ENCODE results near the gene MAMLD1. TPM values are rescaled to one million over a fixed set of nuclear protein-coding genes. Genes with fewer than 3 reads are reported as not detected.

The MAMLD1 gene
- total and polyA plus RNA-seq, 5 experiments from 2014 or later = 0.30 to 0.46 (median 0.36) TPM; not detected in 1

GRCh38 chrX:150476164-150476699 lies 113.1 kb downstream of the MAMLD1 start:
- POLR2A ChIA-PET = no interaction called here
- no peaks in the 10 kb centered on the region for H3K27me3 Mint-ChIP-seq
- H3K4me1 Mint-ChIP-seq = peaks cover 3 to 27% (median 26%) of the 10 kb centered on the region in 4 donors
- no peaks in the 10 kb centered on the region for H3K36me3 Mint-ChIP-seq
- ATAC-seq (no peak), DNase-seq (no peak)
- H3K9me3 Mint-ChIP-seq = no peaks in the 10 kb centered on the region
- H3K4me3 Mint-ChIP-seq = no peak overlapping the region
- peak overlapping the region in 2 of 10 donors; percentile 25 to 61 for H3K27ac Mint-ChIP-seq

GRCh38 chrX:150477371-150477770 lies 114.3 kb downstream of the MAMLD1 start:
- ATAC-seq (no peak), DNase-seq (no peak)
- Mint-ChIP-seq H3K4me1 (peaks cover 3 to 27% (median 26%) of the 10 kb centered on the region in 4 donors), H3K4me3 (peak overlapping the region in 2 of 10 donors; percentile 24 to 30), H3K27me3 (no peaks in the 10 kb centered on the region), H3K9me3 (no peaks in the 10 kb centered on the region), H3K27ac (peak overlapping the region in 3 of 10 donors; percentile 11 to 84 (median 24)), H3K36me3 (no peaks in the 10 kb centered on the region)
- POLR2A ChIA-PET = no interaction called here

- peaks cover 3 to 28% (median 26%) of the 10 kb centered on the region in 4 donors for H3K4me1 Mint-ChIP-seq
Measured at GRCh38 chrX:150478496-150479492, 115.7 kb downstream of the MAMLD1 start.

GRCh38 chrX:150482537-150483206 lies 119.6 kb downstream of the MAMLD1 start:
- Mint-ChIP-seq H3K4me3 (no peak overlapping the region), H3K4me1 (peaks cover under 1 to 22% (median 21%) of the 10 kb centered on the region in 4 donors), H3K36me3 (no peaks in the 10 kb centered on the region), H3K9me3 (no peaks in the 10 kb centered on the region), H3K27me3 (peaks cover 0 to 2% (median 0%) of the 10 kb centered on the region in 5 donors), H3K27ac (peak overlapping the region in 1 of 10 donors; percentile 19)
- POLR2A ChIA-PET = no interaction called here
- DNase-seq (no peak), ATAC-seq (no peak)

More at GRCh38 chrX:150478496-150479492, 115.7 kb downstream of the MAMLD1 start:
- POLR2A ChIA-PET = no interaction called here
- Mint-ChIP-seq H3K4me3 (peak overlapping the region; percentile 44 to 82 (median 74)), H3K36me3 (no peaks in the 10 kb centered on the region), H3K27ac (peak overlapping the region in 9 of 10 donors; percentile 14 to 89 (median 79)), H3K27me3 (no peaks in the 10 kb centered on the region), H3K9me3 (no peaks in the 10 kb centered on the region)
- peak in 2 of 10 donors; percentile 7 for DNase-seq
- ATAC-seq = peak in 1 of 2 donors; percentile 23

GRCh38 chrX:150483356-150483985 lies 120.4 kb downstream of the MAMLD1 start:
- H3K27me3 Mint-ChIP-seq = peaks cover 0 to 2% (median 0%) of the 10 kb centered on the region in 5 donors
- ATAC-seq = no peak
- no peak overlapping the region for H3K4me3 Mint-ChIP-seq
- no peak for DNase-seq
- peak overlapping the region in 1 of 10 donors; percentile 10 for H3K27ac Mint-ChIP-seq
- H3K36me3 Mint-ChIP-seq = no peaks in the 10 kb centered on the region
- POLR2A ChIA-PET = no interaction called here
- H3K4me1 Mint-ChIP-seq = peaks cover 0 to 15% (median 13%) of the 10 kb centered on the region in 4 donors
- no peaks in the 10 kb centered on the region for H3K9me3 Mint-ChIP-seq

GRCh38 chrX:150486011-150486410 lies 122.9 kb downstream of the MAMLD1 start:
- Mint-ChIP-seq H3K4me3 (no peak overlapping the region), H3K27ac (no peak overlapping the region), H3K4me1 (peaks cover 0 to 2% (median 0%) of the 10 kb centered on the region in 4 donors), H3K9me3 (no peaks in the 10 kb centered on the region), H3K36me3 (no peaks in the 10 kb centered on the region), H3K27me3 (peaks cover 0 to 5% (median 0%) of the 10 kb centered on the region in 5 donors)
- peak in 9 of 10 donors; percentile 1 to 63 (median 24) for DNase-seq
- POLR2A ChIA-PET = no interaction called here
- peak in 1 of 2 donors; percentile 44 for ATAC-seq

- no peak for ATAC-seq
Measured at GRCh38 chrX:150487369-150488094, 124.4 kb downstream of the MAMLD1 start.

GRCh38 chrX:150489359-150490015 lies 126.4 kb downstream of the MAMLD1 start:
- ATAC-seq (no peak), DNase-seq (no peak)
- POLR2A ChIA-PET = no interaction called here
- H3K27ac Mint-ChIP-seq = no peak overlapping the region
- H3K27me3 Mint-ChIP-seq = peaks cover 0 to 5% (median 0%) of the 10 kb centered on the region in 5 donors
- H3K4me3 Mint-ChIP-seq = no peak overlapping the region
- H3K36me3 Mint-ChIP-seq = no peaks in the 10 kb centered on the region
- no peaks in the 10 kb centered on the region for H3K4me1 Mint-ChIP-seq
- H3K9me3 Mint-ChIP-seq = no peaks in the 10 kb centered on the region

More at GRCh38 chrX:150487369-150488094, 124.4 kb downstream of the MAMLD1 start:
- H3K36me3 Mint-ChIP-seq = no peaks in the 10 kb centered on the region
- no peak overlapping the region for H3K4me3 Mint-ChIP-seq
- H3K27me3 Mint-ChIP-seq = peaks cover 0 to 5% (median 0%) of the 10 kb centered on the region in 5 donors
- H3K9me3 Mint-ChIP-seq = no peaks in the 10 kb centered on the region
- H3K27ac Mint-ChIP-seq = peak overlapping the region in 1 of 10 donors; percentile 15
- DNase-seq = no peak
- POLR2A ChIA-PET = no interaction called here
- H3K4me1 Mint-ChIP-seq = peaks cover 0 to 2% (median 0%) of the 10 kb centered on the region in 4 donors

- ATAC-seq = no peak
- H3K27ac Mint-ChIP-seq = no peak overlapping the region
- no peak overlapping the region for H3K4me3 Mint-ChIP-seq
- no peaks in the 10 kb centered on the region for H3K4me1 Mint-ChIP-seq
- H3K36me3 Mint-ChIP-seq = no peaks in the 10 kb centered on the region
- DNase-seq = no peak
- H3K9me3 Mint-ChIP-seq = no peaks in the 10 kb centered on the region
- POLR2A ChIA-PET = no interaction called here
- H3K27me3 Mint-ChIP-seq = peaks cover 0 to 3% (median 0%) of the 10 kb centered on the region in 5 donors
Measured at GRCh38 chrX:150495496-150495895, 132.4 kb downstream of the MAMLD1 start.

- Mint-ChIP-seq H3K36me3 (no peaks in the 10 kb centered on the region), H3K4me3 (no peak overlapping the region), H3K27me3 (no peaks in the 10 kb centered on the region), H3K4me1 (no peaks in the 10 kb centered on the region), H3K9me3 (no peaks in the 10 kb centered on the region), H3K27ac (peak overlapping the region in 1 of 10 donors; percentile 56)
- POLR2A ChIA-PET = no interaction called here
- ATAC-seq = no peak
- no peak for DNase-seq
Measured at GRCh38 chrX:150499240-150499639, 136.1 kb downstream of the MAMLD1 start.

- Mint-ChIP-seq H3K4me1 (no peaks in the 10 kb centered on the region), H3K36me3 (no peaks in the 10 kb centered on the region), H3K27ac (no peak overlapping the region), H3K4me3 (no peak overlapping the region), H3K27me3 (no peaks in the 10 kb centered on the region), H3K9me3 (no peaks in the 10 kb centered on the region)
- DNase-seq = no peak
- POLR2A ChIA-PET = no interaction called here
- no peak for ATAC-seq
Measured at GRCh38 chrX:150502091-150502490, 139.0 kb downstream of the MAMLD1 start.

Data from naive thymus-derived CD8-positive, alpha-beta T cell (primary cell).